Neural progenitor cell (in vitro differentiated cells): ENCODE measurements around the gene MUC5AC.

ENCODE experiments used
- CTCF ChIP-seq: fragments of 200-600 bp; sonication (generic); IDR thresholded peaks from 2 replicates; pipeline ENCODE4 v1.5.1; 2017; ENCODE audit warnings: antibody characterized with exemption, mild to moderate bottlenecking
- EZH2 ChIP-seq: fragments of 200-600 bp; sonication (generic); IDR thresholded peaks from 2 replicates; pipeline ENCODE4 v1.6.1; 2017; ENCODE audit warnings: antibody characterized with exemption, mild to moderate bottlenecking, moderate library complexity

GRCh38 chr11:1176224-1177019, 18.7 kb downstream of the MUC5AC start:
- TF ChIP-seq EZH2 (no peak), CTCF (no peak)
